HG03280 (cell line): Measurements from ENCODE around the gene GPHB5.

Source experiments
- ATAC-seq: cut with Tn5 transposase; IDR thresholded peaks from one replicate; pipeline ENCODE4 v1.9.1; 2021; ENCODE audit warnings: mild to moderate bottlenecking, moderate library complexity; ENCODE audit not compliant: unreplicated experiment

Gene GPHB5

GRCh38 chr14:63267171-63267570 is 51.6 kb downstream of the GPHB5 start:
- no peak for ATAC-seq

DNA sequence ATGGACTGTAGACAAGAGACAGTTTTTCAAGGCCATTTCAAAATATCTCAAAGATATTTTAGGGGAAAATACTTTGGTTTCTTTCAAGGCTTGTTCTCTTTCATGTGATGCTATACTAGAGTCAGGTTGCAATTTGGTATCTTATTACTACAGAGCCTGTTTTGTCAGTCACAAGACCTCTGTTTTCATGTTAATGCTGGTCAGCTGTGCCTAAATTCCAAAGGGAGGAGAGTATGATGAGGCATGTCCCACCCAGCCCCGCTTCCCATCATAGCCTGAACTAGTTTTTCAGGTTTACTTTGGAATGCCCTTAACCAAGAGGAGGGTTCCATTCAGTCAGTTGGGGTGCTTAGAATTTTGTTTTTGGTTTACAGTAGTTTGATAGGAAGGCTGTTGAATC is 52.6 kb downstream of the GPHB5 start:
- ATAC-seq = no peak
